ENCODE measurements around the gene KCNJ18. TPM values are rescaled to one million over a fixed set of nuclear protein-coding genes. Genes with fewer than 3 reads are reported as not detected.
A peak's percentile ranks its signal among the peaks of the same experiment; 100 is the strongest.
"Not testable (repeated sequence)": the region's sequence is repeated elsewhere in the genome, so short reads cannot be mapped to it uniquely, and the experiment has no call there.

Gene KCNJ18
- total and polyA plus RNA-seq, 7 donors = 0.54 TPM; not detected in 6

GRCh38 chr17:21674242-21674731 lies 18.0 kb upstream of the KCNJ18 start:
- TF ChIP-seq POLR2A (IDR thresholded peaks at IDR 0.05) = no peak
- Histone ChIP-seq H3K36me3 (no peaks in the 10 kb centered on the region), H3K4me3 (no peak overlapping the region), H3K27ac (no peak overlapping the region), H3K27me3 (peaks cover 0 to 5% (median 0%) of the 10 kb centered on the region in 3 donors), H3K4me1 (no peaks in the 10 kb centered on the region), H3K9me3 (no peaks in the 10 kb centered on the region)
- WGBS, 2 donors = 84 to 88% methylated on average over 43 of the region's 43 CpGs
- intact Hi-C loops (cut with DNase I) = no loop called here
- peak; percentile 64 for DNase-seq

DNA sequence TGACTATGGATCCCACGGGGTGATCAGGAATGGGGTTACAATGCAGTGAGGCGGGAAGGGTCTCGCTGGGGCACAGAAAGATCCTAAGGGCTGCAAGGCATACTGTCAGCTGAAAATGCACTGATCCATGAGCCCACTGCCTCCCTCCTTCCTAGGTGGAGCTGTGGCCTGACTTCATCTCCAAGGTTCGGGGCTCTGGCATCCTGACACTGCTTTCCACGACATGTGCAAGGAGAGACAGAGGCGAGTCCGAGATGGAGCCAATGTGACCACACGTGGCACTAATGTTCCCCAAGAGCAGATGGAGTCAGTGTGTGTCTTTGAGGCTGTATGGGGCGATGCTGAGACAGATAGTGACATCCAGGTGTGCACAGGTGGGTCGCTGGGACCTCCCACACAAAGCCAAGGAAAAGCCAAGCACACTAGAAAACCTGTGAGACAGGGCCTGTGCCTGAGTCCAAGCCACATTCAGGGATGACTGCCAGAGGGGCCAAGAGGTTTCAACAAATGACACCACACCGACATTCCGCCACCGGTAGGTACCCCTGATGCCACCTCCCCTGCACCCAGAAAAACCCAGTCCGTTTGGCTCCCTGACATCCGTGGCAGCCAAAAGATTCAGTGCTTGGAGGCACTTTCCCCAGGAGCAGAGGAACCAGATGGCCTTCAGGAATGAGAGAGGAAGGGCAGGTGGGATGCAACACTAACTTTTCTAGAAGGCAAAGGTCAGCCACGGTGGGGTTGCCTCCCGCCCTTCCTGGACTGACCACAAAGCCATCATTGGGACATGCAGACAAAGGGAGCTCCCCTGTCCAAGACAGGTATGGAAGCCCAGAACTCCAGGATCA lies 17.2 kb upstream of the KCNJ18 start:
- peak; percentile 50 for DNase-seq
- H3K4me3 ChIP-seq; intact Hi-C loops (cut with DNase I); H3K27ac ChIP-seq; H3K9me3 ChIP-seq; H3K27me3 ChIP-seq; H3K36me3 ChIP-seq; H3K4me1 ChIP-seq: not testable (repeated sequence)
- 80 to 83% methylated on average over 17 of the region's 17 CpGs for WGBS, 2 donors

DNA sequence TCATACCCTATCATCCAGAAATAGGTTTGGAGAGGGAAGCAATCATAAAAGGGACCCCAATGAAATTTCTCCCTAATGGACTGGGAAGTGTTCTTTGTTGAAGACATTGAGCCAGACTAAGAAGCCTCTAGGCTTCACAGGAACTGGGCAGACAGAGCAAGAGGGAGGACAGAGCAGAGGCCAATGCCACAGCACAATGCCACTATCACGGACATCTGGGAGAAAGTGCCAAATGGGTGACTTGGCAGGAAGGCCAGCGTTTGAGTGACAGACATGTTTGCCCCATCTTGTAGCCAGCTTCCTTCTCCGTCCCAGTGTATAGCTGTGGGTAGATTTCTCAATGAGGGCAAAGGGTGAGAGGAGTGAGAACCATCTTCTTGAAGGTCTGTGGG lies 16.6 kb upstream of the KCNJ18 start:
- H3K36me3 ChIP-seq; H3K9me3 ChIP-seq; H3K4me3 ChIP-seq; H3K27me3 ChIP-seq; H3K27ac ChIP-seq; H3K4me1 ChIP-seq; intact Hi-C loops (cut with DNase I): not testable (repeated sequence)
- WGBS, 2 donors = 91 to 93% methylated on average over 3 of the region's 3 CpGs
- DNase-seq = peak; percentile 18

GRCh38 chr17:21676281-21677111 lies 15.8 kb upstream of the KCNJ18 start:
- no peak overlapping the region for H3K4me3 ChIP-seq
- no peak for TF ChIP-seq POLR2A (IDR thresholded peaks at IDR 0.05)
- no peak for TF ChIP-seq EP300 (IDR thresholded peaks at IDR 0.05)
- TF ChIP-seq, protein P1, sequence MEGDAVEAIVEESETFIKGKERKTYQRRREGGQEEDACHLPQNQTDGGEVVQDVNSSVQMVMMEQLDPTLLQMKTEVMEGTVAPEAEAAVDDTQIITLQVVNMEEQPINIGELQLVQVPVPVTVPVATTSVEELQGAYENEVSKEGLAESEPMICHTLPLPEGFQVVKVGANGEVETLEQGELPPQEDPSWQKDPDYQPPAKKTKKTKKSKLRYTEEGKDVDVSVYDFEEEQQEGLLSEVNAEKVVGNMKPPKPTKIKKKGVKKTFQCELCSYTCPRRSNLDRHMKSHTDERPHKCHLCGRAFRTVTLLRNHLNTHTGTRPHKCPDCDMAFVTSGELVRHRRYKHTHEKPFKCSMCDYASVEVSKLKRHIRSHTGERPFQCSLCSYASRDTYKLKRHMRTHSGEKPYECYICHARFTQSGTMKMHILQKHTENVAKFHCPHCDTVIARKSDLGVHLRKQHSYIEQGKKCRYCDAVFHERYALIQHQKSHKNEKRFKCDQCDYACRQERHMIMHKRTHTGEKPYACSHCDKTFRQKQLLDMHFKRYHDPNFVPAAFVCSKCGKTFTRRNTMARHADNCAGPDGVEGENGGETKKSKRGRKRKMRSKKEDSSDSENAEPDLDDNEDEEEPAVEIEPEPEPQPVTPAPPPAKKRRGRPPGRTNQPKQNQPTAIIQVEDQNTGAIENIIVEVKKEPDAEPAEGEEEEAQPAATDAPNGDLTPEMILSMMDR (IDR thresholded peaks at IDR 0.05) = no peak
- no peak for TF ChIP-seq POLR2AphosphoS5 (IDR thresholded peaks at IDR 0.05)
- peaks cover 0 to 5% (median 0%) of the 10 kb centered on the region in 3 donors for H3K27me3 ChIP-seq
- peak; percentile 65 for DNase-seq
- no peaks in the 10 kb centered on the region for H3K9me3 ChIP-seq
- no peak overlapping the region for H3K27ac ChIP-seq
- intact Hi-C loops (cut with DNase I) = no loop called here
- H3K36me3 ChIP-seq = no peaks in the 10 kb centered on the region
- H3K4me1 ChIP-seq = no peaks in the 10 kb centered on the region
- WGBS, 2 donors = 80 to 84% methylated on average over 30 of the region's 30 CpGs

DNA sequence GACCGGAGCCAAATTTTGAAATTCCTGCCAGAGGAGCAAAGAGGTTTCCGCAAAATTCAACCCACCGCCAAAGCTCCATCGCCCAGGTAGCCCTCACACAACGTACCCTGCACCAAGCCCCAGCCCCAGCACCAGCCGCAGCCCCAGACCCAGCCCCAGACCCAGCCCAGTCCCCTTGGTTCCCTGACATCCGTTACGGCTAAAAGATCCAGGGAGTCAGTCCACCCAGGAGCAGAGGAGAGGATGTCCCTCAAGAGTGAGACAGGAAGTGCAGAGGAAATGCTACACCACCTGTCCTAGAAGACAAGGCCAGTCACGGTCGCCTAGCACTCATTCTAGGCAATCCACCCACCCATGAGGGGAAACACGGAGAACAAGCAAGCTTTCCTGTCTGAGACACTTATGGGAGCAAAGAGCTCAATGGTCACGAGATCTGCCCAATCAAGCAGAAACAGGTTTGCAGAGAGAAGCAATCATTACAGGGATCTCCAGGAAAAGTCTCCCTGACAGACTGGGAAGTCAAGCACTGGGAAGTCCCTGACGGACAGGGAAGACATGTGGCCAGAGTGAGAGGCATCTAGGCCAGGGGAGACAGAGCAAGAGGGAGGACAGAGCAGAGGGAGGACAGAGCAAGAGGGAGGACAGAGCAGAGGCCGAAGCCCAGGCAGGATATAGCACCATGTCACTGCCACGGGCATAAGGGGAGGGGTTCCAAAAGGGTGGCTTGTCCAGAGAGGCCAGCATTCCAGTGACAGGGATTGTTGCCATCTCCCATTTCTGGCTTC lies 15.0 kb upstream of the KCNJ18 start:
- H3K27ac ChIP-seq = no peak overlapping the region
- no peak overlapping the region for H3K4me3 ChIP-seq
- peaks cover 0 to 5% (median 0%) of the 10 kb centered on the region in 3 donors for H3K27me3 ChIP-seq
- no peak for TF ChIP-seq POLR2A (IDR thresholded peaks at IDR 0.05)
- no peak for TF ChIP-seq POLR2AphosphoS5 (IDR thresholded peaks at IDR 0.05)
- no peak for TF ChIP-seq EP300 (IDR thresholded peaks at IDR 0.05)
- TF ChIP-seq, protein P1 (IDR thresholded peaks at IDR 0.05) = no peak
- H3K9me3 ChIP-seq = no peaks in the 10 kb centered on the region
- DNase-seq = peak; percentile 53
- WGBS, 2 donors = 73 to 77% methylated on average over 15 of the region's 15 CpGs
- intact Hi-C loops (cut with DNase I) = no loop called here
- no peaks in the 10 kb centered on the region for H3K36me3 ChIP-seq
- no peaks in the 10 kb centered on the region for H3K4me1 ChIP-seq
